ENCODE measurements around the gene SLC25A43.

SLC25A43 gene

GRCh38 chrX:119475389-119476101 is 76.4 kb downstream of the SLC25A43 start:
- TF ChIP-seq GATA2 (IDR thresholded peaks at IDR 0.05; ENCODE audit: low read depth, low read length), result no peak
- no peak for TF ChIP-seq GATA3 (IDR thresholded peaks at IDR 0.05; ENCODE audit: low read depth, low read length)

GRCh38 chrX:119477812-119478232 is 78.7 kb downstream of the SLC25A43 start:
- TF ChIP-seq GATA2 (IDR thresholded peaks at IDR 0.05; ENCODE audit: low read depth, low read length) (no peak), GATA3 (IDR thresholded peaks at IDR 0.05; ENCODE audit: low read depth, low read length) (no peak)

DNA sequence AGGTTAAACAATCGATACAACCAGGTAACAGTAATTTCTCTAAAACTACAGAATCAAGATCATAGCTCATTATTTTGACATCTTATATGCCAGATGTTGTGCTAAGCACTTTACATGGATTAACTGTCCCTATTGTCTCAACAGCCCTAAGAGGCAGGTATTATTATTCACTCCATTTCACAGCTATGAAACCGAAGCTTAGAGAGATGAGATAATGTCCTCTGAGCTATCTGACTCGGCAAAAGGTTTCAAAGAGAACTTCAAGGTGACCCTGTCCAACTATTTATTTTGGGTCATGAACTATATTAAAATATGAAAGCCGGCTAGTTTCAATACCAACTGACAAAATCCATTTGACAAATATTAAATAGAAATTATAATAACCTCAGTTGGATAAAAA is 79.4 kb downstream of the SLC25A43 start:
- TF ChIP-seq GATA2 (IDR thresholded peaks at IDR 0.05; ENCODE audit: low read depth, low read length), result no peak
- TF ChIP-seq GATA3 (IDR thresholded peaks at IDR 0.05; ENCODE audit: low read depth, low read length), result no peak

DNA sequence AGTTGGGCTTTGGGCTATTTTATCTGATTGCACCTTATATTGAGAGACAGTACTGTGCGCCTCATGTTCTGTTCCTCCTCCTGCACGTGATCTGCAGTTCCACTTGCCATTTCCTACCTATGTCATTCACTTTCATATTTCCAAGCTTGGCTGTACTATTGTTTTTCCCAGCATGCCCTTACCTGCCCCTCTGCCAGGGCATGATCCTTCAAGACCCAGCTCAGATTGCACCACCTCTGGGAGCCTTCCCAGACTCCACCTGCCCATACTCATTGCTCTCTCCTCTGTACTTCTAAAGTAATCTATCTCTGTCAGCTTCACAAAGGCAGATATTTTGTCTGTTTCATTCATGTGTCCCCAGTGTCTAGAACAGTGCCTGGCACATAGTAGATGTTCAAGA is 80.7 kb downstream of the SLC25A43 start:
- no peak for TF ChIP-seq GATA3 (IDR thresholded peaks at IDR 0.05; ENCODE audit: low read depth, low read length)
- no peak for TF ChIP-seq GATA2 (IDR thresholded peaks at IDR 0.05; ENCODE audit: low read depth, low read length)

GRCh38 chrX:119481323-119481801 is 82.2 kb downstream of the SLC25A43 start:
- TF ChIP-seq GATA3 (IDR thresholded peaks at IDR 0.05; ENCODE audit: low read depth, low read length), result no peak
- TF ChIP-seq GATA2 (IDR thresholded peaks at IDR 0.05; ENCODE audit: low read depth, low read length), result 0 out of 2 replicates have a peak, but pooled peaks have one; percentile 12

GRCh38 chrX:119482041-119482440 is 82.9 kb downstream of the SLC25A43 start:
- TF ChIP-seq GATA2 (IDR thresholded peaks at IDR 0.05; ENCODE audit: low read depth, low read length) (no peak), GATA3 (IDR thresholded peaks at IDR 0.05; ENCODE audit: low read depth, low read length) (no peak)

GRCh38 chrX:119482481-119483480 is 83.6 kb downstream of the SLC25A43 start:
- TF ChIP-seq GATA2 (IDR thresholded peaks at IDR 0.05; ENCODE audit: low read depth, low read length) (no peak), GATA3 (IDR thresholded peaks at IDR 0.05; ENCODE audit: low read depth, low read length) (no peak)

- no peak for TF ChIP-seq GATA2 (IDR thresholded peaks at IDR 0.05; ENCODE audit: low read depth, low read length)
- no peak for TF ChIP-seq GATA3 (IDR thresholded peaks at IDR 0.05; ENCODE audit: low read depth, low read length)
These were observed 87.6 kb downstream of the SLC25A43 start for GRCh38 chrX:119486745-119487144.

DNA sequence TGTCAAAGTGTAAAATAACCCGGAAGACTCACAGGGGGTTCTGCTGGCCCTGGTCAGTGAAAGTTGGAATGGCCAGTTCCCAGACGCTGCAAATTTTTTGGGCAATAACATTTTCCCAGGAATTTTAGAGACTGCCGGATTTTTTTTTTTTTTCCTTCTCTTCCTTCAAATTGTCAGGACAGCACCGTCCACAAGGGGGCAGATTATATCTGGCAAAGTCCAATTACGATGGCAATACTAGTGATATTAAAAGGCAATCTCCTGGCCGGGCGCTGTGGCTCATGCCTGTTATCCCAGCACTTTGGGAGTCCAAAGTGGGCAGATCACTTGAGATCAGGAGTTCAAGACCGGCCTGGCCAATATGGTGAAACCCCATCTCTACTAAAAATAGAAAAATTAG is 89.6 kb downstream of the SLC25A43 start:
- TF ChIP-seq GATA3 (IDR thresholded peaks at IDR 0.05; ENCODE audit: low read depth, low read length) (no peak), GATA2 (IDR thresholded peaks at IDR 0.05; ENCODE audit: low read depth, low read length) (no peak)

DNA sequence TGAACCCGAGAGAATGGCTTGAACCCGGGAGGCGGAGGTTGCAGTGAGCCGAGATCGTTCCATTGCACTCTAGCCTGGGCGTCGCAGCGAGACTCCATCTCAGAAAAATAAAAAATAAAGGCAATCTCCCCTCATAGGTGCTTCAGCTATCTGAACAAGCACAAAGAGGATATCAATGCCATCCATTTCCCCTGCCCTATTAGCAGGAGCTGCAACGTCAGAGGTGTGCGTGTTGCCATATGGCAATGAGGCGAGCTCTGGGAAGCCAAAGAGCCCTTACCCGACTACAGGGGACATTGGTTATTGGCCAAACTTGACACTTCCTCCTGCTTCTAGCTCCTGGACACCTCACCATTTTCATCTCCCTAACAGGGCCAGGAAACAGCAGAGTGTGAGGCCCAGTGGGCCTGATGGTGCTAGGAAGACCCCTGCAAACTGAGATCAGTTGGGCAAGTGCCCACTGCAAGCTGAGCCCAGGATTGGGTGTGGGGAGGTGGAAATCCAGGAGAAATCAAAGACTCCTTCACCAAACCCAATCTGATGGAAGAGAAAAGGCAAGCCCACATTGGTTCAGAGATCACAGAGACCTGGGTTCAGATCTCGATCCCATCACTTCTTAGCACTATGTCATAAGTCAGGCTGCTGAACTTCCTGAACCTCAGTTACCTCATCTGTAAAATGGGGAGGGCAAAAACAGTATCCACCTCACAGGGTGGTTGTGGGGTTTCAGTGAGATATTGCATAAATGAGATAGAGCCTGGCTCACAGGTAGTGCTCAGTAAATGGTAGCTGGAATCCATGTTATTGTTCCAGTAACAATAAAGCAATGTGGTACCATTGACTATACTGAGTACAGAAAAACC is 90.3 kb downstream of the SLC25A43 start:
- TF ChIP-seq GATA2 (IDR thresholded peaks at IDR 0.05; ENCODE audit: low read depth, low read length) (no peak), GATA3 (IDR thresholded peaks at IDR 0.05; ENCODE audit: low read depth, low read length) (no peak)

- no peak for TF ChIP-seq GATA2 (IDR thresholded peaks at IDR 0.05; ENCODE audit: low read depth, low read length)
- TF ChIP-seq GATA3 (IDR thresholded peaks at IDR 0.05; ENCODE audit: low read depth, low read length), result no peak
These were observed 93.3 kb downstream of the SLC25A43 start for GRCh38 chrX:119492463-119492862.

GRCh38 chrX:119495734-119496726 is 96.9 kb downstream of the SLC25A43 start:
- TF ChIP-seq GATA3 (IDR thresholded peaks at IDR 0.05; ENCODE audit: low read depth, low read length) (no peak), GATA2 (IDR thresholded peaks at IDR 0.05; ENCODE audit: low read depth, low read length) (no peak)

All from SH-SY5Y (cell line).